PFSK-1 (cell line): ENCODE data around the gene CEP55.

Experiments used
- POLR2AphosphoS5 ChIP-seq: IDR thresholded peaks from 2 replicates; pipeline ENCODE4 v1.6.1; 2012; ENCODE audit warnings: low read depth, mild to moderate bottlenecking, control low read depth, low read length, moderate library complexity
- SIN3A ChIP-seq: IDR thresholded peaks from 2 replicates; pipeline ENCODE4 v1.6.1; 2012; ENCODE audit warnings: mild to moderate bottlenecking, low read length, moderate library complexity, borderline replicate concordance; ENCODE audit not compliant: insufficient read depth
- TAF1 ChIP-seq: IDR thresholded peaks from 2 replicates; pipeline ENCODE4 v1.6.1; 2012; ENCODE audit warnings: low read length, control low read depth, borderline replicate concordance; ENCODE audit not compliant: insufficient read depth
- TF ChIP-seq, protein P1 (sequence below), 2 experiments: IDR thresholded peaks; 2 replicates each; pipeline versions ENCODE4 v1.6.1 to v1.8.0; 2011 to 2012; ENCODE audit warnings: low read depth in 2 of 2, low read length in 2 of 2, control low read depth in 1 of 2, inconsistent platforms in 1 of 2, mild to moderate bottlenecking in 1 of 2, moderate library complexity in 1 of 2; ENCODE audit not compliant: insufficient read depth in 1 of 2

DNA sequence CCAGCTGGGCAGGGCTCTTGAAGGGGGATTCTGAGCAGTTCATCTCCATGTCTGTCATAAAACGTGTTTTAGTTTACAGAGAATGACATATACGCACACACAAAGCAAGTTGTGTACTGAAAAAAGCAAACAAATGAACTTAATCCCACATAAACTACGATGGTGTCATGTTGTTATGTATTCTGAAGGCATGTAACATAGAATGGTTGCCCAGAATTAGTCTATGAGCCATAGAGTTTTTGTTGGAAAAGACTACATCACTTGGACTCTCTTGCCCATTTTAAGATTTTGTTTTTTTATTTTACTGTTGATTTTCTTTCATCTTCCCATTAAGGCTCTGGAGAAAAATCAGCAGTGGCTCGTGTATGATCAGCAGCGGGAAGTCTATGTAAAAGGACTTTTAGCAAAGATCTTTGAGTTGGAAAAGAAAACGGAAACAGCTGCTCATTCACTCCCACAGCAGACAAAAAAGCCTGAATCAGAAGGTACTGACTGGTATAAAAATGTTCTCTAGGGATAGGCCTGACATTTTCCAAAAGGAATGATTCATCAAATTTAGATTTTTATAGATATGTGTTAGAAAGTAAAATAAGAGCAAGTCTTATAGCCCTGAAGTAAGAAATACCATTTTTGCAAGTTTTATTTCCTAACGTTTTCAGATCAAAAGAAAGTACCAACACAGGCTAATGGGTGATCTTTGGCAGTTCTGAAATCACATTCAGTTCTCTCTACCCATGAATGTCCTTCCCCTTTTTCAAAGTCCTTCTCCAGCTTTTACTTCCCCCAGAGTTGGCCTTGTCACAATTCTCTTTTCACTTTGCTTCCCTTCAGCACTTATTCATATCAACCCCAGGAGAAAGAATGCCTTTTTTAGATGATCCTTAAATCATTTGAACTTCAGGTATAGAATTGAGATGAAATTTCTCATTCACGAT lies 18.9 kb downstream of the CEP55 start:
- TF ChIP-seq POLR2AphosphoS5 (no peak), TAF1 (no peak), SIN3A (no peak)
- TF ChIP-seq, protein P1, sequence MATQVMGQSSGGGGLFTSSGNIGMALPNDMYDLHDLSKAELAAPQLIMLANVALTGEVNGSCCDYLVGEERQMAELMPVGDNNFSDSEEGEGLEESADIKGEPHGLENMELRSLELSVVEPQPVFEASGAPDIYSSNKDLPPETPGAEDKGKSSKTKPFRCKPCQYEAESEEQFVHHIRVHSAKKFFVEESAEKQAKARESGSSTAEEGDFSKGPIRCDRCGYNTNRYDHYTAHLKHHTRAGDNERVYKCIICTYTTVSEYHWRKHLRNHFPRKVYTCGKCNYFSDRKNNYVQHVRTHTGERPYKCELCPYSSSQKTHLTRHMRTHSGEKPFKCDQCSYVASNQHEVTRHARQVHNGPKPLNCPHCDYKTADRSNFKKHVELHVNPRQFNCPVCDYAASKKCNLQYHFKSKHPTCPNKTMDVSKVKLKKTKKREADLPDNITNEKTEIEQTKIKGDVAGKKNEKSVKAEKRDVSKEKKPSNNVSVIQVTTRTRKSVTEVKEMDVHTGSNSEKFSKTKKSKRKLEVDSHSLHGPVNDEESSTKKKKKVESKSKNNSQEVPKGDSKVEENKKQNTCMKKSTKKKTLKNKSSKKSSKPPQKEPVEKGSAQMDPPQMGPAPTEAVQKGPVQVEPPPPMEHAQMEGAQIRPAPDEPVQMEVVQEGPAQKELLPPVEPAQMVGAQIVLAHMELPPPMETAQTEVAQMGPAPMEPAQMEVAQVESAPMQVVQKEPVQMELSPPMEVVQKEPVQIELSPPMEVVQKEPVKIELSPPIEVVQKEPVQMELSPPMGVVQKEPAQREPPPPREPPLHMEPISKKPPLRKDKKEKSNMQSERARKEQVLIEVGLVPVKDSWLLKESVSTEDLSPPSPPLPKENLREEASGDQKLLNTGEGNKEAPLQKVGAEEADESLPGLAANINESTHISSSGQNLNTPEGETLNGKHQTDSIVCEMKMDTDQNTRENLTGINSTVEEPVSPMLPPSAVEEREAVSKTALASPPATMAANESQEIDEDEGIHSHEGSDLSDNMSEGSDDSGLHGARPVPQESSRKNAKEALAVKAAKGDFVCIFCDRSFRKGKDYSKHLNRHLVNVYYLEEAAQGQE (IDR thresholded peaks at IDR 0.05; ENCODE audit: insufficient read depth in 1 of 2, low read depth in 2 of 2, low read length in 2 of 2): no peak
